Endodermal cell (in vitro differentiated cells): ENCODE measurements around the gene GPBAR1. TPM values are rescaled to one million over a fixed set of nuclear protein-coding genes. Genes with fewer than 3 reads are reported as not detected.

Source experiments
- DNase-seq: peaks from one replicate; pipeline ENCODE4 v3.0.0-alpha.2; 2017
- H3K27ac ChIP-seq: 2 replicates; pipeline ENCODE4 v1.5.1; 2013; ENCODE audit warnings: mild to moderate bottlenecking, low read depth, low read length, moderate library complexity
- H3K27me3 ChIP-seq: 2 replicates; pipeline ENCODE4 v1.6.1; 2013; ENCODE audit warnings: mild to moderate bottlenecking, low read length, moderate library complexity; ENCODE audit not compliant: insufficient read depth, control insufficient read depth, poor library complexity, severe bottlenecking
- H3K36me3 ChIP-seq: 2 replicates; pipeline ENCODE4 v1.7.0; 2013; ENCODE audit warnings: mild to moderate bottlenecking, low read length, moderate library complexity; ENCODE audit not compliant: control insufficient read depth, insufficient read depth
- H3K4me1 ChIP-seq: one replicate; pipeline ENCODE4 v1.7.0; 2013; ENCODE audit warnings: low read length; ENCODE audit not compliant: control insufficient read depth, insufficient read depth
- H3K4me3 ChIP-seq: 2 replicates; pipeline ENCODE4 v1.5.1; 2013; ENCODE audit warnings: mild to moderate bottlenecking, low read length, moderate library complexity
- H3K9ac ChIP-seq: 2 replicates; pipeline ENCODE4 v1.6.1; 2013; ENCODE audit warnings: mild to moderate bottlenecking, low read length, moderate library complexity; ENCODE audit not compliant: poor library complexity, severe bottlenecking; ENCODE audit errors: extremely low read depth
- H3K9me3 ChIP-seq: 2 replicates; pipeline ENCODE4 v1.6.1; 2013; ENCODE audit warnings: mild to moderate bottlenecking, low read length, moderate library complexity; ENCODE audit not compliant: control insufficient read depth
- H3K27ac Mint-ChIP-seq: 2 replicates; pipeline ENCODE4 v1.8.0; 2020; ENCODE audit warnings: mixed read lengths
- H3K27me3 Mint-ChIP-seq: 2 replicates; pipeline ENCODE4 v1.8.0; 2021; ENCODE audit warnings: mild to moderate bottlenecking, mixed read lengths; ENCODE audit not compliant: insufficient read depth
- H3K36me3 Mint-ChIP-seq: 2 replicates; pipeline ENCODE4 v1.8.0; 2020; ENCODE audit warnings: low read depth, mixed read lengths
- H3K4me1 Mint-ChIP-seq: 2 replicates; pipeline ENCODE4 v1.8.0; 2020; ENCODE audit warnings: mixed read lengths
- H3K4me3 Mint-ChIP-seq: 2 replicates; pipeline ENCODE4 v1.8.0; 2020; ENCODE audit warnings: mild to moderate bottlenecking, moderate library complexity, mixed read lengths
- H3K9me3 Mint-ChIP-seq: 2 replicates; pipeline ENCODE4 v1.8.0; 2020; ENCODE audit warnings: mild to moderate bottlenecking, mixed read lengths
- WGBS, 2 experiments: methylation state at CpG; one replicate each; pipeline versions ENCODE4 v1.1.5 to v1.1.7; 2013; ENCODE audit warnings: missing lambda C conversion rate in 2 of 2, mixed read lengths in 1 of 2; ENCODE audit not compliant: insufficient coverage in 1 of 2, insufficient read length in 1 of 2; 5-methylcytosine and 5-hydroxymethylcytosine counted together
- total RNA-seq, 2 donors: library from RNA; stranded (reverse); fragmentation: NEBNext Ultra II Directional in 1 of 2; extraction: Animal tissue kit (Norgen Biotek cat#: 25700) in 1 of 2; gene quantifications; 2 replicates in 1 of 2; 3 replicates in 1 of 2; pipeline ENCODE4 v1.2.1, GENCODE V29; 2021
- TF ChIP-seq, protein P1 (sequence below): fragments of 200-600 bp; sonication (generic); conservative IDR thresholded peaks from 2 replicates; pipeline ENCODE4 v1.5.0; 2021; ENCODE audit warnings: antibody characterized with exemption, mild to moderate bottlenecking

GPBAR1 gene
- total RNA-seq, 2 donors from 2014 or later, result 0.18 TPM

- Mint-ChIP-seq H3K4me3 (no peak overlapping the region), H3K4me1 (peaks cover 3% of the 10 kb centered on the region), H3K27ac (no peak overlapping the region), H3K9me3 (no peaks in the 10 kb centered on the region), H3K36me3 (peaks cover 83% of the 10 kb centered on the region), H3K27me3 (no peaks in the 10 kb centered on the region)
- Histone ChIP-seq H3K27ac (no peak overlapping the region), H3K4me3 (no peak overlapping the region), H3K9ac (no peak overlapping the region), H3K4me1 (peaks cover 4% of the 10 kb centered on the region), H3K36me3 (peaks cover 97% of the 10 kb centered on the region), H3K27me3 (no peaks in the 10 kb centered on the region), H3K9me3 (peaks cover 9% of the 10 kb centered on the region)
- 90 to 96% methylated on average over 4 of the region's 4 CpGs for WGBS, 2 experiments
- TF ChIP-seq, protein P1, sequence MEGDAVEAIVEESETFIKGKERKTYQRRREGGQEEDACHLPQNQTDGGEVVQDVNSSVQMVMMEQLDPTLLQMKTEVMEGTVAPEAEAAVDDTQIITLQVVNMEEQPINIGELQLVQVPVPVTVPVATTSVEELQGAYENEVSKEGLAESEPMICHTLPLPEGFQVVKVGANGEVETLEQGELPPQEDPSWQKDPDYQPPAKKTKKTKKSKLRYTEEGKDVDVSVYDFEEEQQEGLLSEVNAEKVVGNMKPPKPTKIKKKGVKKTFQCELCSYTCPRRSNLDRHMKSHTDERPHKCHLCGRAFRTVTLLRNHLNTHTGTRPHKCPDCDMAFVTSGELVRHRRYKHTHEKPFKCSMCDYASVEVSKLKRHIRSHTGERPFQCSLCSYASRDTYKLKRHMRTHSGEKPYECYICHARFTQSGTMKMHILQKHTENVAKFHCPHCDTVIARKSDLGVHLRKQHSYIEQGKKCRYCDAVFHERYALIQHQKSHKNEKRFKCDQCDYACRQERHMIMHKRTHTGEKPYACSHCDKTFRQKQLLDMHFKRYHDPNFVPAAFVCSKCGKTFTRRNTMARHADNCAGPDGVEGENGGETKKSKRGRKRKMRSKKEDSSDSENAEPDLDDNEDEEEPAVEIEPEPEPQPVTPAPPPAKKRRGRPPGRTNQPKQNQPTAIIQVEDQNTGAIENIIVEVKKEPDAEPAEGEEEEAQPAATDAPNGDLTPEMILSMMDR, result no peak
- DNase-seq, result no peak
These were observed 27.3 kb upstream of the GPBAR1 start for GRCh38 chr2:218233543-218233942.

DNA sequence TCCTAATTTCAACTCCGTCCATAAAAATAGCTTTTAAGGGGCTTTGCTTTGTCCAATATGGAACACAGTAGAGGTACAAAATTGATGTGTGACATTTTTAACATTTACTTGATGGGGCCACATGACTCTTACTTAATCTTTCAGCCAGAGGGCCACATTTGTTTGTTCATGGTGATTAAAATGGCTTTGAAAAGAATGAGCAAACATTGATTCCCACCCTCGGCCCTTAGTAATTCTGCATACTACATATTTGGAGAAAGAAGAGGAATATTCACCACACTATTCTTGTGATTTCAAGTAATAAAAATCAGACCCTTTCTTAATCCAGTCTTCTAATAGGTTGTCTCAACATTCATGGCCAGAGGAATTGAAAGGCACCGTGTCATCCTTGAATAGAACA lies 26.3 kb upstream of the GPBAR1 start:
- no peak overlapping the region for H3K27ac ChIP-seq
- Mint-ChIP-seq H3K27me3 (no peaks in the 10 kb centered on the region), H3K4me3 (no peak overlapping the region), H3K9me3 (no peaks in the 10 kb centered on the region), H3K4me1 (no peaks in the 10 kb centered on the region), H3K36me3 (peaks cover 86% of the 10 kb centered on the region), H3K27ac (no peak overlapping the region)
- H3K4me3 ChIP-seq, result no peak overlapping the region
- H3K36me3 ChIP-seq, result peaks cover 97% of the 10 kb centered on the region
- H3K9ac ChIP-seq, result no peak overlapping the region
- peaks cover 9% of the 10 kb centered on the region for H3K9me3 ChIP-seq
- H3K27me3 ChIP-seq, result no peaks in the 10 kb centered on the region
- TF ChIP-seq, protein P1, result no peak
- peaks cover 4% of the 10 kb centered on the region for H3K4me1 ChIP-seq
- DNase-seq, result no peak
- WGBS, 2 experiments, result 90 to 100% methylated on average over 1 to 2 of the region's 3 CpGs

DNA sequence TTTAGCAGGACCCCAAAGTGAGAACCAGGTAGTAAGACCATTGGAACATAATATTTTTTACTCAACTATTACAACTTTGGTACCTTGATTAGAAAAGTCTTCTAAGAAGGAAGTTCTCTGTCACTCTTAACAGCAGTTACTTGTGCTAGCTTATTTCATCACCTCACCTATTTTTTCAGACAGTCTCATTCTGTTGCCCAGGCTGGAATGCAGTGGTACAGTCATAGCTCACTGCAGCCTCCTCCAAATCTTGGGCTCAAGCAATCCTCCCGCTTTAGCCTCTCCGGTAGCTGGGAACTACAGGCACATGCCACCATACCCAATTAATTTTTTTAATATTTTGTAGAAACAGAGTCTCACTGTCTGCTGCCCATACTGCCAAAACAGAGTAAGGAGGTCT lies 25.8 kb upstream of the GPBAR1 start:
- peaks cover 88% of the 10 kb centered on the region for H3K36me3 Mint-ChIP-seq
- Histone ChIP-seq H3K9ac (no peak overlapping the region), H3K9me3 (peaks cover 9% of the 10 kb centered on the region), H3K27me3 (no peaks in the 10 kb centered on the region), H3K27ac (no peak overlapping the region), H3K4me1 (no peaks in the 10 kb centered on the region), H3K4me3 (no peak overlapping the region), H3K36me3 (peaks cover 96% of the 10 kb centered on the region)
- no peak for DNase-seq
- H3K27me3 Mint-ChIP-seq, result no peaks in the 10 kb centered on the region
- TF ChIP-seq, protein P1, result no peak
- H3K4me1 Mint-ChIP-seq, result no peaks in the 10 kb centered on the region
- H3K9me3 Mint-ChIP-seq, result no peaks in the 10 kb centered on the region
- 100% methylated on average over 1 to 2 of the region's 2 CpGs for WGBS, 2 experiments
- H3K4me3 Mint-ChIP-seq, result no peak overlapping the region
- no peak overlapping the region for H3K27ac Mint-ChIP-seq
